Suprapubic skin (tissue), 4 donors: ENCODE data around the gene TBX5. TPM values are rescaled to one million over a fixed set of nuclear protein-coding genes. Genes with fewer than 3 reads are reported as not detected.

Experiments used
- DNase-seq, 2 donors: peaks; one replicate each; pipeline ENCODE4 v3.0.0-alpha.2; 2019; ENCODE audit warnings: low spot score in 2 of 2
- H3K27ac ChIP-seq: fragments of 200-600 bp; sonication (generic); one replicate; pipeline ENCODE4 v1.5.1; 2019
- H3K27me3 ChIP-seq: fragments of 200-600 bp; sonication (generic); one replicate; pipeline ENCODE4 v1.5.1; 2019
- H3K36me3 ChIP-seq: fragments of 200-600 bp; sonication (generic); one replicate; pipeline ENCODE4 v1.5.1; 2019
- H3K4me1 ChIP-seq: fragments of 200-600 bp; sonication (generic); one replicate; pipeline ENCODE4 v1.5.1; 2019
- H3K4me3 ChIP-seq: fragments of 200-600 bp; sonication (generic); one replicate; pipeline ENCODE4 v1.5.1; 2019; ENCODE audit warnings: mild to moderate bottlenecking
- H3K9me3 ChIP-seq: fragments of 200-600 bp; sonication (generic); one replicate; pipeline ENCODE4 v1.5.1; 2019
- CTCF ChIP-seq, 2 donors: fragments of 200-600 bp in 1 of 2; fragments of 450-650 bp in 1 of 2; sonication (generic) in 1 of 2; IDR thresholded peaks; one replicate each; pipeline ENCODE4 v1.5.1; 2016 to 2019; ENCODE audit warnings: antibody characterized with exemption in 2 of 2, mild to moderate bottlenecking in 1 of 2, moderate library complexity in 1 of 2
- EP300 ChIP-seq: sonication (generic); formaldehyde crosslinking; IDR thresholded peaks from one replicate; pipeline ENCODE4 v1.6.1; 2017; ENCODE audit warnings: antibody characterized with exemption
- POLR2A ChIP-seq, 2 donors: fragments of 450-650 bp; IDR thresholded peaks; one replicate each; pipeline ENCODE4 v1.6.1; 2017; ENCODE audit warnings: antibody characterized with exemption in 2 of 2, mild to moderate bottlenecking in 2 of 2, moderate library complexity in 2 of 2
- POLR2AphosphoS5 ChIP-seq, 3 donors: sonication (generic); formaldehyde crosslinking; IDR thresholded peaks; one replicate each; pipeline ENCODE4 v1.6.1; 2017; ENCODE audit warnings: antibody characterized with exemption in 3 of 3
- WGBS: methylation state at CpG from one replicate; pipeline ENCODE4 v1.1.5; 2018; 5-methylcytosine and 5-hydroxymethylcytosine counted together
- total RNA-seq, 4 donors: library from RNA; depleted of rRNA; stranded (reverse); fragments of >200 nt; gene quantifications; one replicate each; pipeline ENCODE4 v1.1.0, GENCODE V29; 2016

TBX5 gene
- total RNA-seq, 4 donors from 2014 or later = 0.44 to 3.5 (median 2.1) TPM; not detected in 1

- Histone ChIP-seq H3K36me3 (no peaks in the 10 kb centered on the region), H3K9me3 (no peaks in the 10 kb centered on the region), H3K4me1 (peaks cover 22% of the 10 kb centered on the region), H3K4me3 (peak overlapping the region; percentile 6), H3K27ac (peak overlapping the region; percentile 64), H3K27me3 (peaks cover 100% of the 10 kb centered on the region)
- TF ChIP-seq CTCF (IDR thresholded peaks at IDR 0.05) (no peak), EP300 (no peak), POLR2A (IDR thresholded peaks at IDR 0.05) (no peak), POLR2AphosphoS5 (IDR thresholded peaks at IDR 0.05) (no peak)
- DNase-seq = no peak
- 19% methylated on average over 10 of the region's 10 CpGs for WGBS
Observed at GRCh38 chr12:114401328-114402083, 4.4 kb downstream of the TBX5 start.

GRCh38 chr12:114400925-114401324, 5.0 kb downstream of the TBX5 start:
- peak overlapping the region; percentile 6 for H3K4me3 ChIP-seq
- WGBS = 10% methylated on average over 25 of the region's 25 CpGs
- no peaks in the 10 kb centered on the region for H3K9me3 ChIP-seq
- H3K27me3 ChIP-seq = peaks cover 100% of the 10 kb centered on the region
- H3K4me1 ChIP-seq = peaks cover 24% of the 10 kb centered on the region
- H3K27ac ChIP-seq = peak overlapping the region; percentile 64
- peak in 1 of 2 donors; percentile 87 for DNase-seq
- H3K36me3 ChIP-seq = no peaks in the 10 kb centered on the region
- no peak for TF ChIP-seq POLR2AphosphoS5 (IDR thresholded peaks at IDR 0.05)
- no peak for TF ChIP-seq CTCF (IDR thresholded peaks at IDR 0.05)
- TF ChIP-seq EP300 = no peak
- no peak for TF ChIP-seq POLR2A (IDR thresholded peaks at IDR 0.05)

- TF ChIP-seq POLR2A (IDR thresholded peaks at IDR 0.05) (no peak), EP300 (no peak), POLR2AphosphoS5 (IDR thresholded peaks at IDR 0.05) (no peak), CTCF (IDR thresholded peaks at IDR 0.05) (no peak)
- WGBS = 25% methylated on average over 25 of the region's 31 CpGs
- Histone ChIP-seq H3K36me3 (no peaks in the 10 kb centered on the region), H3K27ac (peak overlapping the region; percentile 64), H3K9me3 (no peaks in the 10 kb centered on the region), H3K27me3 (peaks cover 100% of the 10 kb centered on the region), H3K4me1 (peaks cover 22% of the 10 kb centered on the region), H3K4me3 (peak overlapping the region; percentile 0)
- no peak for DNase-seq
Observed at GRCh38 chr12:114400361-114400811, 5.6 kb downstream of the TBX5 start.

GRCh38 chr12:114399664-114400211, 6.2 kb downstream of the TBX5 start:
- no peak for DNase-seq
- peaks cover 17% of the 10 kb centered on the region for H3K4me1 ChIP-seq
- H3K27ac ChIP-seq = no peak overlapping the region
- WGBS = 37% methylated on average over 30 of the region's 30 CpGs
- TF ChIP-seq POLR2A (IDR thresholded peaks at IDR 0.05) (no peak), CTCF (IDR thresholded peaks at IDR 0.05) (no peak), POLR2AphosphoS5 (IDR thresholded peaks at IDR 0.05) (no peak), EP300 (no peak)
- peaks cover 100% of the 10 kb centered on the region for H3K27me3 ChIP-seq
- H3K36me3 ChIP-seq = no peaks in the 10 kb centered on the region
- no peaks in the 10 kb centered on the region for H3K9me3 ChIP-seq
- H3K4me3 ChIP-seq = no peak overlapping the region
